Psoas muscle (tissue), 8 donors: Measurements from ENCODE around the gene CFAP107. TPM values are rescaled to one million over a fixed set of nuclear protein-coding genes. Genes with fewer than 3 reads are reported as not detected.

Experiments used
- ATAC-seq, 4 donors: fragments of 200-7000 bp; cut with Tn5 transposase; one replicate each; pipeline ENCODE4 v1.9.1; 2020; ENCODE audit warnings: moderate library complexity in 3 of 4, mild to moderate bottlenecking in 2 of 4
- DNase-seq, 2 donors: peaks; one replicate each; pipeline ENCODE4 v3.0.0-alpha.2; 2020
- H3K27ac ChIP-seq: fragments of 200-600 bp; one replicate; pipeline ENCODE4 v1.8.0; 2022
- H3K27me3 ChIP-seq, 3 donors: fragments of 200-600 bp in 1 of 3; one replicate each; pipeline versions ENCODE4 v1.6.1 to v1.8.0; 2013 to 2022; ENCODE audit warnings: low read length in 2 of 3, mild to moderate bottlenecking in 2 of 3, moderate library complexity in 1 of 3; ENCODE audit not compliant: insufficient read depth in 3 of 3
- H3K36me3 ChIP-seq, 2 donors: fragments of 200-600 bp in 1 of 2; one replicate each; pipeline versions ENCODE4 v1.6.1 to v1.8.0; 2013 to 2022; ENCODE audit warnings: low read depth in 1 of 2, mild to moderate bottlenecking in 1 of 2, moderate library complexity in 1 of 2; ENCODE audit not compliant: insufficient read depth in 1 of 2
- H3K4me1 ChIP-seq: fragments of 200-600 bp; one replicate; pipeline ENCODE4 v1.8.0; 2022
- H3K4me3 ChIP-seq: fragments of 200-600 bp; one replicate; pipeline ENCODE4 v1.8.0; 2022; ENCODE audit warnings: mild to moderate bottlenecking
- H3K9me3 ChIP-seq: fragments of 200-600 bp; one replicate; pipeline ENCODE4 v1.8.0; 2022
- CTCF ChIP-seq: fragments of 200-600 bp; IDR thresholded peaks from one replicate; pipeline ENCODE4 v1.8.0; 2022; ENCODE audit warnings: antibody characterized with exemption
- WGBS, 3 donors: extraction: QIAGEN DNeasy Blood & Tissue Kit; methylation state at CpG; one replicate each; pipeline versions ENCODE4 v1.1.6 to v1.1.7; 2013; 5-methylcytosine and 5-hydroxymethylcytosine counted together
- intact Hi-C, 2 donors: fragments of 100-400 bp; cut with DNase I; formaldehyde crosslinking; loops; one replicate each; pipeline versions ENCODE4 v1.11.0 to v1.14.2; 2022
- polyA plus RNA-seq, 3 donors: library from polyadenylated mRNA; stranded (reverse); fragments of 200-250 nt; gene quantifications; one replicate each; pipeline ENCODE4 v1.2.3, GENCODE V29; 2013
- total RNA-seq, 4 donors: library from RNA; stranded (reverse); fragmentation: NEBNext Ultra II Directional in 2 of 4; extraction: Animal tissue kit (Norgen Biotek cat#: 25700) in 2 of 4; gene quantifications; one replicate each; pipeline versions ENCODE4 v1.2.1 to v1.2.4, GENCODE V29; 2021 to 2023
- donor health status: healthy with polysubstance abuse.
- donor health status: DM: no; HTN: no; CAD: no; lungs with moderate emphysema.
- donor health status: Bipolar disorder and iron deficiency.
- donor health status: healthy.
- donor health status: DM: yes; HTN: yes; CAD: no.
- donor health status: DM: no; HTN: no; CAD: no.
- donor health status: DM: no; HTN: no; CAD: no.
- donor health status: DM: yes; HTN: yes; CAD: no.

The CFAP107 gene
- total and polyA plus RNA-seq, 7 donors = 0.04 TPM; not detected in 6

- no peak for TF ChIP-seq CTCF
- H3K9me3 ChIP-seq = peaks cover 21% of the 10 kb centered on the region
- H3K4me3 ChIP-seq = no peak overlapping the region
- ATAC-seq (no peak), DNase-seq (no peak)
- H3K27ac ChIP-seq = no peak overlapping the region
- no peaks in the 10 kb centered on the region for H3K36me3 ChIP-seq
- peaks cover 0 to 6% (median 0%) of the 10 kb centered on the region in 3 donors for H3K27me3 ChIP-seq
- intact Hi-C loops = no loop called here
- H3K4me1 ChIP-seq = no peaks in the 10 kb centered on the region
These were observed 2.9 kb downstream of the CFAP107 start for GRCh38 chr1:12748778-12749355.

- no peaks in the 10 kb centered on the region for H3K36me3 ChIP-seq
- TF ChIP-seq CTCF = no peak
- peaks cover 5% of the 10 kb centered on the region for H3K9me3 ChIP-seq
- H3K4me3 ChIP-seq = no peak overlapping the region
- no peaks in the 10 kb centered on the region for H3K4me1 ChIP-seq
- peaks cover 0 to 10% (median 0%) of the 10 kb centered on the region in 3 donors for H3K27me3 ChIP-seq
- ATAC-seq = no peak
- intact Hi-C loops = no loop called here
- WGBS, 3 donors = 79 to 89% (median 83%) methylated on average over 4 of the region's 4 CpGs
- no peak overlapping the region for H3K27ac ChIP-seq
- no peak for DNase-seq
These were observed 8.7 kb downstream of the CFAP107 start for GRCh38 chr1:12754738-12755137.

- H3K36me3 ChIP-seq = no peaks in the 10 kb centered on the region
- ATAC-seq = no peak
These were observed 10.3 kb downstream of the CFAP107 start for GRCh38 chr1:12756273-12756672.

GRCh38 chr1:12756768-12757413 is 10.9 kb downstream of the CFAP107 start:
- Histone ChIP-seq H3K36me3 (no peaks in the 10 kb centered on the region), H3K27ac (no peak overlapping the region), H3K4me3 (no peak overlapping the region), H3K9me3 (no peaks in the 10 kb centered on the region), H3K4me1 (no peaks in the 10 kb centered on the region), H3K27me3 (peaks cover 0 to 5% (median 0%) of the 10 kb centered on the region in 3 donors)
- WGBS, 3 donors = 70 to 78% (median 75%) methylated on average over 6 of the region's 6 CpGs
- ATAC-seq (no peak), DNase-seq (no peak)
- intact Hi-C loops = no loop called here
- TF ChIP-seq CTCF = no peak

More at GRCh38 chr1:12756273-12756672, 10.3 kb downstream of the CFAP107 start:
- Histone ChIP-seq H3K4me3 (no peak overlapping the region), H3K27me3 (peaks cover 0 to 5% (median 0%) of the 10 kb centered on the region in 3 donors), H3K9me3 (no peaks in the 10 kb centered on the region), H3K27ac (no peak overlapping the region), H3K4me1 (no peaks in the 10 kb centered on the region)
- 51 to 73% (median 72%) methylated on average over 2 of the region's 2 CpGs for WGBS, 3 donors
- intact Hi-C loops = no loop called here
- TF ChIP-seq CTCF = no peak
- DNase-seq = no peak

GRCh38 chr1:12757836-12758235 is 11.8 kb downstream of the CFAP107 start:
- 70 to 75% (median 70%) methylated on average over 6 of the region's 6 CpGs for WGBS, 3 donors
- H3K4me3 ChIP-seq = no peak overlapping the region
- TF ChIP-seq CTCF = no peak
- intact Hi-C loops = no loop called here
- no peaks in the 10 kb centered on the region for H3K4me1 ChIP-seq
- no peak overlapping the region for H3K27ac ChIP-seq
- H3K36me3 ChIP-seq = no peaks in the 10 kb centered on the region
- no peak for ATAC-seq
- no peak for DNase-seq
- H3K9me3 ChIP-seq = no peaks in the 10 kb centered on the region
- H3K27me3 ChIP-seq = peaks cover 0 to 5% (median 0%) of the 10 kb centered on the region in 3 donors
